GM18858 (cell line): ENCODE measurements around the gene DCST1.

Experiments
- ATAC-seq: cut with Tn5 transposase; IDR thresholded peaks from one replicate; pipeline ENCODE4 v1.9.1; 2021; ENCODE audit not compliant: unreplicated experiment

Gene DCST1

DNA sequence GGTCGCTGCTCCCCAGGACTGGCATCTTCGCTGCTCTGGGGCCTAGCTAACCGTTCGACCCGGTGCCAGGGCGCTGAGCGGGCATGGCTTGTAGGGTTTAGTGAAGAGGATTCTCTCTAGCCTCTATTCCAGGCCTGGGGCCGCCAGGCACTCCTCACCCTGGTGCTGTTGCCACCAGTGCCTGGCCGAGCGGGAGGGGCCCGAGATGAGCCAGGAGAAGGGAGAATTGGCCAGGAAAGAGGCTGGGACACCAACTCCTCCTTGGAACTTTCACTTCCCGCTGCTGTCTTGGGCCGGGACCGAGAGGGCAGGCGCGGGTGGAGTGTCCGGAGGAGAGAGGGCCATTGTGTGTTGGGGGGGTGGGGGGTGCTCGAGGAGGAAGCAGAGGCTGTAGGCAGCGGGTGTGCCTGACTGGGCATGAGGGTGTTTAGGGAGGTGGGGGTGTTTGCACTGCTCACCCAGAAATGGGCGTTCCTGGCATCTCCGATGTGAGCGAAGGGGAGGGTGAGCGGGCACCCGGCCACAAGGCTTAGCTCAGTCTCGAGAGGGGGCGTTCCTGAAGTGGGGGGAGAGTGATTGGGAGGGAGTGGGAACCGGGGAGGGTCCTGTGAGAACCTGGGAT lies 18.3 kb downstream of the DCST1 start:
- no peak for ATAC-seq

GRCh38 chr1:155052439-155053395 lies 19.1 kb downstream of the DCST1 start:
- ATAC-seq = no peak

DNA sequence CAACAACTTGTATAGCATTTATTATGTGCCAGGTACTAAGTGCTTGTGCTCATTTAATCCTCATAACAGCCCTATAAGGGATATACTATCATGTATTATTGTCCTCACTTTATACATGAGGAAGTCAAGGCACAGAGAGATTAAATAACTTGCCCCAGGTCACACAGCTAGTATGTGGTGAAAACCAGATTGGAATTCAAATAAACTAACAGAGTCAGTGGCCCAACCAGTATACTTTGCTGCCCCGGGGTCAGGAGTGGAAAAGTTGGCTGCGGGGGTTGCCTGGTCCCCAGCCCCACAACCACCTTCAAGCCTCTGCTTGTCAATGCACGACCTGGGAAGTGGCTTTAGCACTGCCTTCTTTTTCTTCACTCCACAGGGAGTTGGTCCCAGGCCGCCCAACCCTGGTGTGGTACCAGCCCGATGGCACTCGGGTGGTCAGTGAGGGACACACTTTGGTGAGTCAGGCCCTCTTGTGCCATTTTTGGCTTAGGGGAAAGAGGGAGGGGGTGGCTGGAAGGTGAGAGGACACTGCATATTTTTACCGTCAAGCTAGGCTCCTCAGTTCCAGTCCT lies 20.0 kb downstream of the DCST1 start:
- no peak for ATAC-seq

GRCh38 chr1:155057104-155057503 lies 23.5 kb downstream of the DCST1 start:
- ATAC-seq = no peak

GRCh38 chr1:155057788-155058211 lies 24.2 kb downstream of the DCST1 start:
- ATAC-seq = no peak

DNA sequence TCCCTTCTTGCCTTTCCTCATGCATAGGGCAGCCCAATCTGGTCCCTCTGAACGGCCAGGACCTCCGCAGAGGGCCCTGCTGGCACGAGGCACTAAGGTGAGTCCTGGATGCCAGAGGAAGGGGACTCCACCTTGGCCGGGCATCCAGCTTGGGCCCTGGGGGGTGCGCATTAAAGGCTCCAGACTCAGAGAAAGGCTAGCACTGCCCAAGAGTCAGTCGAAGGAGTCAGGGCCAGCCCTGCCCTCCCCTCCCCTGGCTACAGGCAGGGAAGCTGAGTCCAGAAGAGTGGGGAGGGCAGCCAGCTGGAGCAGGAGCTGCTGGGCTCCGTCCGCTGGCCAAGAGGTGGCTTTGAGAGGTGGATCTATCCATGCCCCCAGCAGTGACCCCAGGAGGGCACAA lies 27.1 kb downstream of the DCST1 start:
- no peak for ATAC-seq

DNA sequence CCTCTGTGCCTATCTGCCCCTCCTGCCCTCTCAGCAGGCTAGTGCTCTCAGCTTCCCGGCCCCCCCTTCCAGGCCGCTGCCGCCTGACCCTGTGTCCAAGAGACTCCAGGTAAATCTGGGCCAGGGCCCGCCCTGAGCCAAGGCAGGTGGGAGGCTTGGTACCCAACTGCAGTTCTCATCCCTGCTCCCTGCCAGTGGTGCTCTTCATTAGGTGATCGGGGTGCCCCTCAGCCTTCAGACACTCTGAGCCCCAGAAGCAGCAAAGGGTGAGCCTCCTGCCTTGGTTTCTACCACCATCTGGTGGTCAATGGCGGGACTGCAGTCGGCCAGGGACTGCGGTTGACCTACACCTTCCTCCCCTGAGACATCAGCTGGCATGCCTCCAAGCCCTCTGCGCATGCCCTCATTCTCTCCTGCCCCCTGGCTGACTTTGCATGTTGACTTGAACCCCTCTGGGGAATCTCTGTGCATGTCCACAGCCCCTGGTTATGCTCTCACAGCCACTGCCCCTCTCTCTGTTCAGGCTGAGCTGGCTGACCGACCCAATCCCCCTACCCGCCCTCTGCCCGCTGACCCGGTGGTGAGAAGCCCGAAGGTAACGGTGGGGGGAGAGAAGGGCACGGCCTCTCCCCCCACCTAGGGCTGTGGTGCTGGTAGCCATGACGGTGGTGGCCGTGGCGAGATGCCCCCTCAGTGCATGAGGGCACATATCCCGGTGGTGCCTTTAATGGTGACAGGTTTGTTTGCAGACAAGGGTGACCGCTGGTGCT lies 27.9 kb downstream of the DCST1 start:
- peak; percentile 36 for ATAC-seq

- ATAC-seq = no peak
Observed at GRCh38 chr1:155062151-155062686, 28.6 kb downstream of the DCST1 start.

DNA sequence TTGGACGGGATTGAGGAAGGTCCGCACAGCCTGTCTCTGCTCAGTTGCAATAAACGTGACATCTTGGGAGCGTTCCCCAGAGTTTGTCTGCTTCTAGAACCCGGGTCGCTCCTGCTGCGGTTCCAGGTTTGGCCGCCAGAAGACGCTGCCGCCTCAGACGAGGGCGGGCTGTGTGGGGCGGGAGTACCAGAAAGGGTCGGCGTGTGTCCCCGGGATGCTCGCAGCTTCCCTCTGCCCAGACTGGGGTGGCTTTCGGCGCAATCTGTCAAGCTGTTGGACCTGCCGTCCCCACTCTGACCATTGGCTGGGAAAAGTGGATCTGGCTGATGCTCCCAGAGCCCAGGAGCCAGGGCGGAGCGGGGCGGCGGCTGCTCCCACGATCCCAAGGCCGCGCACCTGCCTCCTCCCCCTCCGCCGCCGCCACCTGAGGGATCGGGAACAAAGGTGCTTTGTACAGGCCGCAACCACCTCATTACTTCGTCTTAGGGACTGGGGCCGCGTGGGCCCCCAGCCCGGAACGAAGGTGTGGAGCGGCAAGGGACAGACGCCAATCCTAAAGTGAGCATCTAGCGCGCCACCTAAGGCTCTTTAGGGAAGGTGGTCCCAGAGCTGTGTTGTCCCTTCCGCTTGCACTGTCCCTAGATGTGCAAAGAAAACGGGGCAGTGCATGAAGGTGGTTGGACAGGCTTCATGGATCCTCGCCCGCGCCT lies 29.2 kb downstream of the DCST1 start:
- ATAC-seq = no peak

DNA sequence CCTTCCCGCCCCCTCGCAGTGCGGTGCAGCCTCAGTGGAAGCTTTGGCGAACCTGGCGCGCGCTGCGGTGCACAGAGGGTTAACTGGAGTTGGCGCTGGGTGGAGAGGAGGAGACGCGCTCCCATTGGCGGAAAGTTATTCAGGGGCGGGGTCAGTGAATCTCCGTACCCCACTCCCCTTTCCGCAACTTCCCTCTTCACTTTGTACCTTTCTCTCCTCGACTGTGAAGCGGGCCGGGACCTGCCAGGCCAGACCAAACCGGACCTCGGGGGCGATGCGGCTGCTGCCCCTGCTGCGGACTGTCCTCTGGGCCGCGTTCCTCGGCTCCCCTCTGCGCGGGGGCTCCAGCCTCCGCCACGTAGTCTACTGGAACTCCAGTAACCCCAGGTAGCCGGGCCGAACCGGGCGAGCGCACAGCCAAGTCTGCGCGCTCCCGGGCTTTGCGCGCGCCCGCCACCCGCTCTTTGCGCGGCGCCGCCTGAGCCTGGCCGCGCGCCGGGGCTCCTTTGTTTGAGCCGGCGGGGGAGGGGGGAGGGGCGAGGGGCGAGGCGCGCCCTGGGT lies 30.0 kb downstream of the DCST1 start, which contains the start of gene EFNA4:
Gene EFNA4, plus strand, starts transcription at position 191 of the 561 bp plus-strand sequence. Its CDS starts 84 bp downstream, at position 275.
- peak; percentile 44 for ATAC-seq

- ATAC-seq = no peak
Observed at GRCh38 chr1:155064111-155064831, 30.6 kb downstream of the DCST1 start.

- ATAC-seq = no peak
Observed at GRCh38 chr1:155064832-155065429, 31.3 kb downstream of the DCST1 start.

- ATAC-seq = no peak
Observed at GRCh38 chr1:155066777-155067176, 33.2 kb downstream of the DCST1 start.

GRCh38 chr1:155068599-155068998 lies 35.0 kb downstream of the DCST1 start:
- no peak for ATAC-seq

DNA sequence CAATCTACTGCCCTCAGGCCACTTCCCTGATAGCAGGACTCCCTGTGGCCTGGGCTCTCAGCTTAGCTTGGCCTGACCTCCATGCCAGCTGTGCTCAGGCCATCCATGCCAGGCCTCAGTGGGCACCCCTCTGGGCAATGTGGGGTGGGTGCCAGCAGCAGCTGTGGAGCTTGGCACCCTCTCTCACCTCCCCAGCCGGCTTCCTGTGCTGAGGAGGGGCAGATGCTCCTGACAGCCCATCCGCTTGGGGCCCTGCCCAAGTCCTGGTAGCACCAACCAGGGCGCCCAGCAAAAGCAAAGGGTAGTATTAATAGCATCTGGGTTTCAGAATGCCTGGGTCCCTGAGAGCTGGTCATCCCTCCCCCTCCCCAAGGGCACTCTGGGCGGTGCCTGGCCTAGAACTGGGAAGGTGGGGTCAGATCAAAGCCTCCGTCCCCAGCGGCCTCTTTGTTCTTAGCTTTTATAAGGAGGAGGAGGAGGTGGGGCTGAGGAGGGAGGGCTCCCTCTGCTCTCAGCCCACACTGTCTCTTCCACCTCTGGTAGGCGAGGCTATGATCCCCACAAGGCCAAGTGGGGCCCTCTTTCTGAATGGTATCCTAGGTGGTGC lies 36.0 kb downstream of the DCST1 start:
- ATAC-seq = no peak

GRCh38 chr1:155070158-155070621 lies 36.6 kb downstream of the DCST1 start:
- ATAC-seq = no peak

DNA sequence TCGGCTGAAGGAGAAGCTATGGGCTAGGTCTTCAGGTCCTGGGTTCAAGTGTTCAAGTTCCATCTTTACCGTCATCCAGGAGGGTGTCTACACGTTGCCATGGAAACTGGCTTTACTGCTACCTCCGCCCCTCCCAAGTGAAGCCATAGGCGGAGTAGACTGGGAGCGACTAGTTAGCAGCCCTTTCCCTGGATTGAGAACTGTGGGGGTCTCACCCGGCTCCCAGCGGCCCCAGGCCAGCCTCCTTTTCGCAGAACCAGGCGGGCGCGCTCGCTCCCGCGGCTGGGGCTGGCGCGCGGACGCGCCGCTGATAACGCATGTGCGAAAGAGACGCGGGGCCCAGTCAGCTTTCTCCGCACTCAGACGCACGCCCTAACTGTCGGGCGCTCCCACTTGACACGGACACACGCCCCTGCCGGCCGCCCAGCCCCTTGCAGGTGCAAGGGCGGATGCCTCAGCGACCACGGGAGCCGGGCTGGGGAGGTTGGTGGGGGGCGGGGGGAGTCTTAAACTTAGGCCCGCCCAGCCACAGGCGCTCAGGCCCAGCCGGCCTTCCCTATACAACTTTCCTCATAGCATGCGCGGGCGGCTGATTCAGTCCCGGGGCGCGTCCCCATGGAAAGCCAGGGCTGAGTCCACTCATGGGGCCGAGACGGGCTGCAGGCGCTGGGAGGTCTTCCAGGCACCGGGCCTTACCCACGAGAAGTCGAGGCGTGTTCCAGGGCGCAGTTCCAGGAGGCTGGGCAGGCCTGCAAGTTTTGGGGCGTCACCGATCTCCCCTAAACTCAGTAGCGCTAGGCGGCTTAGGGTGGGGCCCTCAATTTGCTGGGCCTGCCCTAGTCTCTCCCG lies 37.3 kb downstream of the DCST1 start:
- ATAC-seq = no peak
